ENCODE results near the gene NINL.

NINL gene

DNA sequence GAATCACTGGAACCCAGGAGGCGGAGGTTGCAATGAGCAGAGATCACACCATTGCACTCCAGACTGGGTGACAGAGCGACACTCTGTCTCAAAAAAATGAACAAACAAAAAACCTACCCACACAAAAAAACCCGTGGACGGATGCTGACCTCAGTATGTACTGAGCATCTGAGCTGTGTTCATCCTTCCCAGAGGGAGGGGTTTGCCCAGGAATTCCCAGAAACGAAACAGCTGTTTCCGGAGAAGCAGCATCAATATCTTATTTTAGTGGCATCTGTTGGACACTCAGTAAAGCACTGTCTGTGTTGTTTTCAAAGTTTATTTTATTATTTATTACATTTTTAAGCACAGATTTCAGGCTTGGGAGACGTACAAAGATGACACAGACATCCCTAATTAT is 19.8 kb upstream of the NINL start:
- TF ChIP-seq REST (IDR thresholded peaks at IDR 0.05; ENCODE audit: insufficient read depth in 1 of 2, low read depth in 2 of 2, low read length in 2 of 2) = no peak
- TF ChIP-seq SIN3A (IDR thresholded peaks at IDR 0.05; ENCODE audit: borderline replicate concordance, insufficient read depth, low read length) = no peak
- TF ChIP-seq TAF1 (IDR thresholded peaks at IDR 0.05; ENCODE audit: borderline replicate concordance, insufficient read depth, low read length) = no peak
- no peak for TF ChIP-seq POLR2AphosphoS5 (IDR thresholded peaks at IDR 0.05; ENCODE audit: low read depth, low read length)
- TF ChIP-seq FOXP2 (optimal IDR thresholded peaks at IDR 0.05; ENCODE audit: borderline replicate concordance, extremely low read depth, extremely low read length, insufficient read depth) = no peak

DNA sequence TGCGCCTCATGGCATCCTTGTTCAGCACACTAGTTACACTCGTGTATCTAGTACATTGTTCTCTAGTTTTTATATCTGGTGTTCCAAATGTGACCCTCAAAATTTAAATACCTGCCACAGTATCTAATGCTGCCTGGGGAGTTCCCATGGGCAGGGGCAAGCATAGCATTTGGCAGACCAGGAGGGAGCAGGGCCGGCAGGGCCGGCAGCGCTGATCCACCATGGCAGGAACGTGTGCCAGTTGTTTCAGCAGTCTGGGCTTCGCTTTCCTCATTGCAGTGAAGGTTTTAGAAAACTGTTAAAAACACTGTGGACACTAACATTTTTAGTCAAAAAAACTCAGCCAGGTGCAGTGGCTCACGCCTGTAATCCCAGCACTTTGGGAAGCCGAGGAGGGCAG is 19.3 kb upstream of the NINL start:
- TF ChIP-seq TAF1 (IDR thresholded peaks at IDR 0.05; ENCODE audit: borderline replicate concordance, insufficient read depth, low read length) = no peak
- TF ChIP-seq REST (IDR thresholded peaks at IDR 0.05; ENCODE audit: insufficient read depth in 1 of 2, low read depth in 2 of 2, low read length in 2 of 2) = no peak
- TF ChIP-seq FOXP2 (optimal IDR thresholded peaks at IDR 0.05; ENCODE audit: borderline replicate concordance, extremely low read depth, extremely low read length, insufficient read depth) = no peak
- no peak for TF ChIP-seq POLR2AphosphoS5 (IDR thresholded peaks at IDR 0.05; ENCODE audit: low read depth, low read length)
- no peak for TF ChIP-seq SIN3A (IDR thresholded peaks at IDR 0.05; ENCODE audit: borderline replicate concordance, insufficient read depth, low read length)

GRCh38 chr20:25601659-25602058 is 16.3 kb upstream of the NINL start:
- TF ChIP-seq REST (IDR thresholded peaks at IDR 0.05; ENCODE audit: insufficient read depth in 1 of 2, low read depth in 2 of 2, low read length in 2 of 2) (no peak), TAF1 (IDR thresholded peaks at IDR 0.05; ENCODE audit: borderline replicate concordance, insufficient read depth, low read length) (no peak), POLR2AphosphoS5 (IDR thresholded peaks at IDR 0.05; ENCODE audit: low read depth, low read length) (no peak), SIN3A (IDR thresholded peaks at IDR 0.05; ENCODE audit: borderline replicate concordance, insufficient read depth, low read length) (no peak), FOXP2 (optimal IDR thresholded peaks at IDR 0.05; ENCODE audit: borderline replicate concordance, extremely low read depth, extremely low read length, insufficient read depth) (no peak)

DNA sequence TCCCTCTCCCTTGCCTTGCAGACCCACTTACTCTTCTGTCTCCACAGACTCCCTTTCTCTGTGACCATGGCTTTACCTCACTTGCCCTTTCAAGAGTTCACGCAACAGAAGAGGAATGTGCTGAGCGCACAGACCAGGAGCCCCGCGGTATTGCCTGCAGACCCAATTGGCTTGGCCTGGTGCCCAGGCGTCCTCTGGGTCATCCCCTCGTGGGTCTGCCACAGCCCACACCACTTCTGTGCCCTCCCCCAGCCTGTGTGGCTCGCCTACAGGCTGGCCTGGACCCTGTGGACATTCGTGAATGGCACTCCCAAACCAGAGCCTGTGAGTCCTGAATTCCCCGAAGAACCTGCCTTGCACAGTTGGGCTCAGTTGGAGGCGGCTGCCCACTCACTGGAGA is 15.3 kb upstream of the NINL start:
- TF ChIP-seq REST (IDR thresholded peaks at IDR 0.05; ENCODE audit: insufficient read depth in 1 of 2, low read depth in 2 of 2, low read length in 2 of 2) (no peak), POLR2AphosphoS5 (IDR thresholded peaks at IDR 0.05; ENCODE audit: low read depth, low read length) (no peak), TAF1 (IDR thresholded peaks at IDR 0.05; ENCODE audit: borderline replicate concordance, insufficient read depth, low read length) (no peak), SIN3A (IDR thresholded peaks at IDR 0.05; ENCODE audit: borderline replicate concordance, insufficient read depth, low read length) (no peak), FOXP2 (optimal IDR thresholded peaks at IDR 0.05; ENCODE audit: borderline replicate concordance, extremely low read depth, extremely low read length, insufficient read depth) (no peak)
